ENCODE measurements around the gene STXBP5L. TPM values are rescaled to one million over a fixed set of nuclear protein-coding genes. Genes with fewer than 3 reads are reported as not detected.
A peak's percentile ranks its signal among the peaks of the same experiment; 100 is the strongest.

The STXBP5L gene
- total and polyA plus RNA-seq, 10 of the 15 experiments (the other 5 are each of a cell fraction or from before 2014, with no cell fraction given): under 0.01 to 0.08 (median 0.04) TPM; not detected in 6

DNA sequence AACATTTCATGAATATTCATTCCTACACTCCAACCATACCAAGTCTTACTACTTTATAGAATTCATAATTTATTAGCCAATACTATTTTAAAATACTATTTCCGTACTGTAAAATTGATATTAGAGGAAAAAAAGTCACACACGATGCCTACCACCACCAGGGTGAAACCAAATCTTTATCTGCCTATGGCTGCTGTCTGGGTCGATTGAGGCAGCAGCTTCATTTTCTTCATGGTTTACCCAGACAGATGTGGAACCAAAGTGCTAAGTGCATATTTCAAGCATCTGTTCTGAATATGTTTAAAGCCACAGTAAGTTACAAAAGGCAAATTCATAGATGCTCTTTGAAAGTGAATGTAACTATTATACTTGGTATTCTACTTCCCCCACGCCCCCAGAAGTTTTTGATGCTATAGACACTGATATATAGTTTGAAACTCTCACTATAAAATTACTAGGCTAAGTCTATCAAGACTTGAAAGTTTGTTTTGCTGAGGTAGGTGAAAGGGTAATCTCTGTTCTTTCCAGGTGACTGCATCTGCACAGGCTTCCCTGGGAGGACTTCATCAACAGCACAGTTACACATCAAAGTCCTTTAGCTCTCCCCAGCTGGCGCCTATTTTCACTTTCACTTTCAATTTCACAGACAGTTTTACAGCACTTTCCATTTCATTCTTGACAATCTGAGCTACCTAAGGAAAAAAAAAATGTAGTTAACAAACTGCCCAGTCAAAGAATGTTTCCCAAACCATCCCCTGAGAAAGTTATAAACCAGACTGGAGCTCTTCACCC lies 523.9 kb downstream of the STXBP5L start (continued):
- TF ChIP-seq, protein P1, sequence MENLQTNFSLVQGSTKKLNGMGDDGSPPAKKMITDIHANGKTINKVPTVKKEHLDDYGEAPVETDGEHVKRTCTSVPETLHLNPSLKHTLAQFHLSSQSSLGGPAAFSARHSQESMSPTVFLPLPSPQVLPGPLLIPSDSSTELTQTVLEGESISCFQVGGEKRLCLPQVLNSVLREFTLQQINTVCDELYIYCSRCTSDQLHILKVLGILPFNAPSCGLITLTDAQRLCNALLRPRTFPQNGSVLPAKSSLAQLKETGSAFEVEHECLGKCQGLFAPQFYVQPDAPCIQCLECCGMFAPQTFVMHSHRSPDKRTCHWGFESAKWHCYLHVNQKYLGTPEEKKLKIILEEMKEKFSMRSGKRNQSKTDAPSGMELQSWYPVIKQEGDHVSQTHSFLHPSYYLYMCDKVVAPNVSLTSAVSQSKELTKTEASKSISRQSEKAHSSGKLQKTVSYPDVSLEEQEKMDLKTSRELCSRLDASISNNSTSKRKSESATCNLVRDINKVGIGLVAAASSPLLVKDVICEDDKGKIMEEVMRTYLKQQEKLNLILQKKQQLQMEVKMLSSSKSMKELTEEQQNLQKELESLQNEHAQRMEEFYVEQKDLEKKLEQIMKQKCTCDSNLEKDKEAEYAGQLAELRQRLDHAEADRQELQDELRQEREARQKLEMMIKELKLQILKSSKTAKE (IDR thresholded peaks at IDR 0.05; ENCODE audit: low read depth, poor library complexity, severe bottlenecking): peak; percentile 23
- TF ChIP-seq IRF4 (IDR thresholded peaks at IDR 0.05; ENCODE audit: low read depth, low read length): peak; percentile 77
- peak; percentile 21 to 28; a peak in 1 of 4 replicates for TF ChIP-seq IKZF2 (IDR thresholded peaks at IDR 0.05)
- TF ChIP-seq JUNB (IDR thresholded peaks at IDR 0.05): peak; percentile 22; the same call in 1 of the 2 replicates
- TF ChIP-seq, protein P2, sequence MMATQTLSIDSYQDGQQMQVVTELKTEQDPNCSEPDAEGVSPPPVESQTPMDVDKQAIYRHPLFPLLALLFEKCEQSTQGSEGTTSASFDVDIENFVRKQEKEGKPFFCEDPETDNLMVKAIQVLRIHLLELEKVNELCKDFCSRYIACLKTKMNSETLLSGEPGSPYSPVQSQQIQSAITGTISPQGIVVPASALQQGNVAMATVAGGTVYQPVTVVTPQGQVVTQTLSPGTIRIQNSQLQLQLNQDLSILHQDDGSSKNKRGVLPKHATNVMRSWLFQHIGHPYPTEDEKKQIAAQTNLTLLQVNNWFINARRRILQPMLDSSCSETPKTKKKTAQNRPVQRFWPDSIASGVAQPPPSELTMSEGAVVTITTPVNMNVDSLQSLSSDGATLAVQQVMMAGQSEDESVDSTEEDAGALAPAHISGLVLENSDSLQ (IDR thresholded peaks at IDR 0.05): peak; percentile 19; the same call in 1 of the 2 replicates
- 0 out of 2 replicates have a peak, but pooled peaks have one; percentile 45 for TF ChIP-seq PML (IDR thresholded peaks at IDR 0.05; ENCODE audit: low read length)
- TF ChIP-seq CREB1 (IDR thresholded peaks at IDR 0.05; ENCODE audit: low read depth): 0 out of 2 replicates have a peak, but pooled peaks have one; percentile 39
- 0 out of 2 replicates have a peak, but pooled peaks have one; percentile 60 for TF ChIP-seq PAX5 (IDR thresholded peaks at IDR 0.05; ENCODE audit: borderline replicate concordance, low read depth, low read length)
- no peak for TF ChIP-seq NFYB (IDR thresholded peaks at IDR 0.05; ENCODE audit: insufficient read depth, low read depth, low read length)
- TF ChIP-seq MTA2 (IDR thresholded peaks at IDR 0.05; ENCODE audit: low read depth): 0 out of 2 replicates have a peak, but pooled peaks have one; percentile 22
- TF ChIP-seq CREM (IDR thresholded peaks at IDR 0.05; ENCODE audit: low read depth): 0 out of 2 replicates have a peak, but pooled peaks have one; percentile 25
- TF ChIP-seq TCF7 (IDR thresholded peaks at IDR 0.05; ENCODE audit: borderline replicate concordance): peak; percentile 97
